Upper lobe of right lung (tissue), 1 donor: Measurements from ENCODE around the gene CEP97. TPM values are rescaled to one million over a fixed set of nuclear protein-coding genes. Genes with fewer than 3 reads are reported as not detected.
"Not testable (repeated sequence)": the region's sequence is repeated elsewhere in the genome, so short reads cannot be mapped to it uniquely, and the experiment has no call there.

Experiments
- ATAC-seq: fragments of 200-7000 bp; cut with Tn5 transposase; one replicate; pipeline ENCODE4 v1.9.1; 2020; ENCODE audit warnings: mild to moderate bottlenecking, moderate library complexity
- DNase-seq: peaks from one replicate; pipeline ENCODE4 v3.0.0-alpha.2; 2020
- H3K27ac ChIP-seq: fragments of 200-600 bp; one replicate; pipeline ENCODE4 v1.8.0; 2022
- H3K27me3 ChIP-seq: fragments of 200-600 bp; one replicate; pipeline ENCODE4 v1.8.0; 2022; ENCODE audit warnings: mild to moderate bottlenecking
- H3K36me3 ChIP-seq: fragments of 200-600 bp; one replicate; pipeline ENCODE4 v1.8.0; 2022
- H3K4me1 ChIP-seq: fragments of 200-600 bp; one replicate; pipeline ENCODE4 v1.8.0; 2022
- H3K4me3 ChIP-seq: fragments of 200-600 bp; one replicate; pipeline ENCODE4 v1.8.0; 2022; ENCODE audit warnings: mild to moderate bottlenecking
- H3K9me3 ChIP-seq: fragments of 200-600 bp; one replicate; pipeline ENCODE4 v1.8.0; 2022
- intact Hi-C: fragments of 100-400 bp; cut with DNase I; formaldehyde crosslinking; loops from one replicate; pipeline ENCODE4 v1.11.0; 2022
- total RNA-seq: library from RNA; stranded (reverse); fragmentation: NEBNext Ultra II Directional; extraction: Animal tissue kit (Norgen Biotek cat#: 25700); gene quantifications from one replicate; pipeline ENCODE4 v1.2.1, GENCODE V29; 2021
- TF ChIP-seq, protein P1 (sequence below): fragments of 200-600 bp; IDR thresholded peaks from one replicate; pipeline ENCODE4 v1.8.0; 2022; ENCODE audit warnings: antibody characterized with exemption
- donor health status: DM: no; HTN: yes; CAD: no; lungs with severe emphysema.

Gene CEP97
- total RNA-seq, 1 donor from 2014 or later: 7.6 TPM

DNA sequence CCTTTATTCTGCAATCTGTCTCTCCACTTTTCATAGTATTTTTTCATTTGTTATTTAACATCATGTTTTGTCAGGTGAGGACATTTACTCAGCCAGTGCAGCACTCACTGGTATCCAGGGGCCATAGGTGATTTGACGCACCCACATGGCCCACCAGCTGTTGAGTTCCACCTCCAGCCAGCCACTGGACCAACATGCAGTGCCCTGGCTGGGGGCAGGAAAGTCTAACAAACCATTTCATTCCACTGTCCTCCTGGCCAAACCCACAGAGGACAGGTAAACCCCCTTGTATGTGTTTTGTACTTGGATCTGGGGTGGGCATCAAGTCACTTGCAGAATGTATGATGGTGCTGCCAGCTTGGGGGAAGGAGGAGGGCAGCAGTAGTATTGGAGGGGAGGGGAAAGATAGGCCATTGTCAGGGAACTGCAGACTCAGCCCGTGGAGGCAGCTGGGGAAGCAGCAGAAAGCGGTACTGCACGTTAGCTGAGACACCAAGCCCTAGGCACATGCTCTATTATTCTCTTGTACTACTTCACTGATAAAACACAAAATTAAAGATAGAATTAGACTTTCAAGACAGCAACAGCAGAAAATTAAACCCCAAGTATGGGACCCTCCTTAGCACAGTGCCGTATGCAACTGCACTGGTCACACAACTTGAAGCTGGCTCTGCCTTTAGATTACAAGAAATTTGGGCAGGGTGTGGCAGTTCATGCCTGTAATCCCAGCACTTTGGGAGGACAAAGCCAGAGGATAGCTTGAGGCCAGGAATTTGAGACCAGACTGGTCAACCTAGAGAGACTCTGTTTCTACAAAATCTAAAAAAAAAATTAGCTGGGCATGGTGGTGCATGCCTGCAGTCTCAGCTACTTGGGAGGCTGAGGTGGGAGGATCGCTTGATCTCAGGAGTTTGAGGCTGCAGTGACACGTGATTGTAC is 22.4 kb upstream of the CEP97 start:
- Histone ChIP-seq H3K4me3 (no peak overlapping the region), H3K4me1 (no peaks in the 10 kb centered on the region), H3K36me3 (no peaks in the 10 kb centered on the region), H3K27ac (no peak overlapping the region), H3K9me3 (no peaks in the 10 kb centered on the region), H3K27me3 (no peaks in the 10 kb centered on the region)
- intact Hi-C loops: no loop called here
- ATAC-seq (no peak), DNase-seq (no peak)
- TF ChIP-seq, protein P1, sequence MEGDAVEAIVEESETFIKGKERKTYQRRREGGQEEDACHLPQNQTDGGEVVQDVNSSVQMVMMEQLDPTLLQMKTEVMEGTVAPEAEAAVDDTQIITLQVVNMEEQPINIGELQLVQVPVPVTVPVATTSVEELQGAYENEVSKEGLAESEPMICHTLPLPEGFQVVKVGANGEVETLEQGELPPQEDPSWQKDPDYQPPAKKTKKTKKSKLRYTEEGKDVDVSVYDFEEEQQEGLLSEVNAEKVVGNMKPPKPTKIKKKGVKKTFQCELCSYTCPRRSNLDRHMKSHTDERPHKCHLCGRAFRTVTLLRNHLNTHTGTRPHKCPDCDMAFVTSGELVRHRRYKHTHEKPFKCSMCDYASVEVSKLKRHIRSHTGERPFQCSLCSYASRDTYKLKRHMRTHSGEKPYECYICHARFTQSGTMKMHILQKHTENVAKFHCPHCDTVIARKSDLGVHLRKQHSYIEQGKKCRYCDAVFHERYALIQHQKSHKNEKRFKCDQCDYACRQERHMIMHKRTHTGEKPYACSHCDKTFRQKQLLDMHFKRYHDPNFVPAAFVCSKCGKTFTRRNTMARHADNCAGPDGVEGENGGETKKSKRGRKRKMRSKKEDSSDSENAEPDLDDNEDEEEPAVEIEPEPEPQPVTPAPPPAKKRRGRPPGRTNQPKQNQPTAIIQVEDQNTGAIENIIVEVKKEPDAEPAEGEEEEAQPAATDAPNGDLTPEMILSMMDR: no peak

DNA sequence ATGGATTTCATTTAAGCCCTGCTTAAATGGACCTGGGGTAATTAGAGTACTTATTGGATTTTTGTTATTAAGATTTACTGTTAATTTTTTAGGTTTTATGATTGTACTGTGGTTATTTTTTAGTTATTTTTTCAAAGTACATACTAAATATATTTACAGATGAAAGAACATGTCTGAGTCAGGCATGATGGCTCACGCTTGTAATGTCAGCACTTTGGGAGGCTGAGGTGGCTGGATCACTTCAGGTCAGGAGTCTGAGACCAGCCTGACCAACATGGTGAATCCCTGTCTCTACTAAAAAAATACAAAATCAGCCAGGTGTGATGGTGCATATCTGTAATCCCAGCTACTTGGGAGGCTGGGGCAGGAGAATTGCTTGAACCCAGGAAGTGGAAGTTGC is 21.7 kb upstream of the CEP97 start:
- TF ChIP-seq, protein P1: no peak
- intact Hi-C loops: no loop called here
- Histone ChIP-seq H3K36me3 (no peaks in the 10 kb centered on the region), H3K4me1 (no peaks in the 10 kb centered on the region), H3K27me3 (no peaks in the 10 kb centered on the region), H3K9me3 (no peaks in the 10 kb centered on the region), H3K27ac (peak overlapping the region; percentile 39), H3K4me3 (no peak overlapping the region)
- ATAC-seq (no peak), DNase-seq (no peak)

DNA sequence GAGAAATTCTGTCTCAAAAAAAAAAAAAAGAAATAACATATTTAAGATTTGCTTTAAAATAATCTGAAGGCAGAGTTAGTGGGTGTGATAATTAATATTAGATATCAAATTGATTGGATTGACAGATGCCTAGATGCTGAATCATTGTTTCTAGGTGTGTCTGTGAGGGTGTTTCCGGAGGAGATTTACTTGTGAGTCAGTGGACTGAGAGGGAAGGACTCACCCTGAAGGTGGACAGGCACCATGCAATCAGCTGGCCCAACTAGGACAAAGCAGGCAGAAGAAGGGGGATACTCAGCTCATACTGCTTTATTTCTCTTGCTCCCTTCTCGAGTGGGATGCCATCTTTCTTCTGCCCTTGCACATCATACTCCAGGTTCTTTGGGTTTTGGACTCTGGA is 21.2 kb upstream of the CEP97 start:
- no peaks in the 10 kb centered on the region for H3K27me3 ChIP-seq
- no peaks in the 10 kb centered on the region for H3K36me3 ChIP-seq
- TF ChIP-seq, protein P1: no peak
- no peak overlapping the region for H3K4me3 ChIP-seq
- intact Hi-C loops: no loop called here
- peak overlapping the region; percentile 39 for H3K27ac ChIP-seq
- DNase-seq (no peak), ATAC-seq (peak; percentile 53)
- no peaks in the 10 kb centered on the region for H3K4me1 ChIP-seq
- no peaks in the 10 kb centered on the region for H3K9me3 ChIP-seq

DNA sequence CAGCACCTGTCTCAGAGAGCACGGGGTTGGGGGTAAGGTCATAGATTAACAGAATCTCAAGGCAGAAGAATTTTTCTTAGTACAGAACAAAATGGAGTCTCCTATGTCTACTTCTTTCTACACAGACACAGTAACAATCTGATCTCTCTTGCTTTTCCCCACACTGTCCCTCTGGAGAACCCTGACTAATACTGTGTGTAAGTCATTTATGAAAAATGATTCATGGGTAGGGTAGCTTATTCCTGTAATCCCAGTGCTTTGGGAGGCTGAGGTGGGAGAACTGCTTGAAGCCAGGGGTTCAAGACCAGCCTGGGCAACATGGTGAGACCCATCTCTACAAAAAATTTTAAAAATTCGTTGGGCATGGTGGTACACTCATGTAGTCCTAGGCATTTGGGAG is 19.8 kb upstream of the CEP97 start:
- peak overlapping the region; percentile 56 for H3K27ac ChIP-seq
- H3K4me3 ChIP-seq, H3K27me3 ChIP-seq, H3K4me1 ChIP-seq, DNase-seq, H3K36me3 ChIP-seq, intact Hi-C loops, ATAC-seq, H3K9me3 ChIP-seq: not testable (repeated sequence)

DNA sequence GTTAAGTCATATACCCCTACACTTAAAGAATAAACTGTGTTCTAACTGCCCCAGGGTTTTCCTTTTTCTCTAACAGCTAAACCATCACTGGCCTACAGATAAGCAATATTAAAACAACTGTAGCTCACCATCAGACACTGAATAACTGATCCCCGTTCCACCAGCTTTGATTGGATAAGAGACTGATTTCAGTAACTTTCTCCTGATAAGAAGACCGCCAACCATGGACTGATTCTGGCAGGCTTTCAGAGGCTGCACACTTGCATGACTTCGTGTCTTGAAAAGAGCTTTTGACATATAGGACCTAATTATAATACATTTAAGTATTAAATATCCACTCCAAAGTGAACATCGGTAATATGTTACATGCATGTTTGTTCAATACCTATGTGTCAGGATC is 15.3 kb upstream of the CEP97 start:
- no peak overlapping the region for H3K27ac ChIP-seq
- ATAC-seq (no peak), DNase-seq (no peak)
- H3K4me1 ChIP-seq: no peaks in the 10 kb centered on the region
- H3K4me3 ChIP-seq: no peak overlapping the region
- intact Hi-C loops: no loop called here
- TF ChIP-seq, protein P1: no peak
- no peaks in the 10 kb centered on the region for H3K27me3 ChIP-seq
- no peaks in the 10 kb centered on the region for H3K9me3 ChIP-seq
- H3K36me3 ChIP-seq: no peaks in the 10 kb centered on the region

DNA sequence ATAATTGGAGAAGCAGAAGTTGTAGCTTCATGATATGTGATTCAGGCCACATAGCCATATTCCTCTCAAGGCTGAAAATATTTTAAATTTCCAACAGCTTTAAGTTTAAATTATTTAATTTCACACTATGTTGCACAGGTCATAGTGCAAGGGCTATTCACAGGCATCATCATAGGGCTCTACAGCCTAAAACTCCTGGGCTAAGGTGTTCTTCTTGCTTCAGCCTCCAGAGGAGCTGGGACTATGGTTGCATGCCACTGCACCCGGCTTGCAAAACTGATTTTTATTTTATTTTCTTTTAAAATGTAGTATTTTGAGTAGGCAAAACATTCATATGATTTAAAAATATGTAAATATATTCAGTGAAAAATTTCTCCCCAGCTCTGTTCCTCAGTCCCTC is 6.0 kb upstream of the CEP97 start:
- H3K4me1 ChIP-seq: peaks cover 3% of the 10 kb centered on the region
- no peak for DNase-seq
- H3K9me3 ChIP-seq: no peaks in the 10 kb centered on the region
- no peak for ATAC-seq
- no peak overlapping the region for H3K4me3 ChIP-seq
- H3K27ac ChIP-seq: no peak overlapping the region
- H3K36me3 ChIP-seq: no peaks in the 10 kb centered on the region
- TF ChIP-seq, protein P1: no peak
- intact Hi-C loops: no loop called here
- H3K27me3 ChIP-seq: no peaks in the 10 kb centered on the region
